Muscle of arm (tissue), 12 donors: ENCODE results near the gene SYMPK. TPM values are rescaled to one million over a fixed set of nuclear protein-coding genes. Genes with fewer than 3 reads are reported as not detected.

Experiments used
- DNase-seq: peaks from one replicate; pipeline ENCODE4 v3.0.0-alpha.2; 2013
- polyA plus RNA-seq, 12 donors: library from polyadenylated mRNA; unstranded; fragments of 120-200 nt; gene quantifications; one replicate each; pipeline ENCODE4 v1.2.1, GENCODE V29; 2013; ENCODE audit not compliant: insufficient read length in 12 of 12

The SYMPK gene
- polyA plus RNA-seq, 12 donors = 28.4 to 63.7 (median 36.7) TPM; not detected in 1

GRCh38 chr19:45782820-45783785 lies 79.8 kb downstream of the SYMPK start:
- DNase-seq = no peak

- no peak for DNase-seq
Observed at GRCh38 chr19:45782162-45782691, 80.7 kb downstream of the SYMPK start, which contains the start of gene DMPK. TSS of gene DMPK (minus strand) at chr19:45782490. CDS start at chr19:45782352, 138 bp downstream.

GRCh38 chr19:45781214-45782161 lies 81.5 kb downstream of the SYMPK start:
- no peak for DNase-seq

GRCh38 chr19:45780448-45781213 lies 82.3 kb downstream of the SYMPK start:
- DNase-seq = no peak

- DNase-seq = no peak
Observed at GRCh38 chr19:45780146-45780447, 82.8 kb downstream of the SYMPK start.

GRCh38 chr19:45779231-45780145 lies 83.5 kb downstream of the SYMPK start:
- DNase-seq = no peak

- no peak for DNase-seq
Observed at GRCh38 chr19:45778010-45778661, 84.8 kb downstream of the SYMPK start.

- DNase-seq = no peak
Observed at GRCh38 chr19:45777395-45777961, 85.5 kb downstream of the SYMPK start.

- no peak for DNase-seq
Observed at GRCh38 chr19:45774765-45775164, 88.2 kb downstream of the SYMPK start.

- no peak for DNase-seq
Observed at GRCh38 chr19:45773384-45773783, 89.6 kb downstream of the SYMPK start.

GRCh38 chr19:45772912-45773311 lies 90.0 kb downstream of the SYMPK start:
- DNase-seq = no peak

- no peak for DNase-seq
Observed at GRCh38 chr19:45772130-45772840, 90.7 kb downstream of the SYMPK start.

GRCh38 chr19:45771311-45771933 lies 91.5 kb downstream of the SYMPK start:
- DNase-seq = no peak

- peak; percentile 95 for DNase-seq
Observed at GRCh38 chr19:45770192-45771101, 92.5 kb downstream of the SYMPK start.

- no peak for DNase-seq
Observed at GRCh38 chr19:45769821-45770191, 93.1 kb downstream of the SYMPK start.

GRCh38 chr19:45768984-45769782 lies 93.8 kb downstream of the SYMPK start, which contains the start of gene SIX5:
TSS of gene SIX5 (minus strand) at chr19:45769252. CDS start at chr19:45768844, 408 bp downstream.
- DNase-seq = peak; percentile 99
